HCT116 (cell line): Measurements from ENCODE around the gene FES. TPM values are rescaled to one million over a fixed set of nuclear protein-coding genes. Genes with fewer than 3 reads are reported as not detected.
"Not testable (repeated sequence)": the region's sequence is repeated elsewhere in the genome, so short reads cannot be mapped to it uniquely, and the experiment has no call there.

Experiments used
- ATAC-seq: fragments of 200-7000 bp; cut with Tn5 transposase; 2 replicates; pipeline ENCODE4 v1.9.1; 2020; ENCODE audit warnings: mild to moderate bottlenecking, moderate library complexity
- BruUV-seq: library from RNA; stranded (reverse); fragments of 400-500 nt; replicated peaks from 2 replicates; lab custom pipeline; 2021; lab: Mats Ljungman, UMichigan
- CTCF ChIA-PET: fragments of 300-600 bp; sonication (Branson Sonifier 250); formaldehyde crosslinking; loops from one replicate; lab custom pipeline; 2021; ENCODE audit warnings: antibody characterized with exemption; lab: Charles Lee
- POLR2A ChIA-PET: fragments of 300-600, 350-600 bp; sonication (Branson Sonifier 250); formaldehyde crosslinking; loops from one replicate; lab custom pipeline; 2021; ENCODE audit warnings: antibody characterized with exemption; lab: Charles Lee
- RAD21 ChIA-PET, 2 experiments: fragments of 300-600 bp; sonication (Branson Sonifier 250); formaldehyde crosslinking; loops; one replicate each; lab custom pipeline; 2023; ENCODE audit warnings: low total read pairs in 2 of 2; ENCODE audit not compliant: uncharacterized antibody in 2 of 2, unreplicated experiment in 2 of 2, low non-redundant PET in 1 of 2; lab: Charles Lee
- DNase-seq: peaks from one replicate; pipeline ENCODE4 v3.0.0-alpha.2; 2010; ENCODE audit warnings: low read depth, low spot score
- H2AFZ ChIP-seq: fragments of 200-600 bp; shearing (Covaris generic), sonication (generic); 2 replicates; pipeline ENCODE4 v1.6.1; 2017; ENCODE audit warnings: low read depth, mixed run types, mixed read lengths, antibody characterized with exemption, low read length; ENCODE audit not compliant: poor library complexity, severe bottlenecking
- H3K27ac ChIP-seq: 2 replicates; pipeline ENCODE4 v1.5.1; 2012; ENCODE audit warnings: low read depth, low read length
- H3K27me3 ChIP-seq: fragments of 200-600 bp; sonication (generic); 2 replicates; pipeline ENCODE4 v1.6.1; 2016; ENCODE audit warnings: mixed run types, low read length, mixed read lengths; ENCODE audit not compliant: insufficient read depth
- H3K36me3 ChIP-seq, 2 experiments: fragments of 200-500 bp in 1 of 2; fragments of 200-600 bp in 1 of 2; sonication (Bioruptor generic) in 1 of 2; sonication (generic) in 1 of 2; 2 replicates each; pipeline versions ENCODE4 v1.5.1 to v1.6.1; 2014 to 2016; ENCODE audit warnings: low read length in 2 of 2, inconsistent platforms in 1 of 2, mixed read lengths in 1 of 2, mixed run types in 1 of 2; ENCODE audit not compliant: insufficient read depth in 2 of 2, control insufficient read depth in 1 of 2
- H3K4me1 ChIP-seq, 2 experiments: fragments of 200-600 bp in 1 of 2; sonication (generic) in 1 of 2; 2 replicates each; pipeline versions ENCODE4 v1.5.1 to v1.6.1; 2012 to 2017; ENCODE audit warnings: low read length in 2 of 2, inconsistent platforms in 1 of 2, mild to moderate bottlenecking in 1 of 2, mixed read lengths in 1 of 2, mixed run types in 1 of 2, moderate library complexity in 1 of 2; ENCODE audit not compliant: insufficient read depth in 2 of 2, control insufficient read depth in 1 of 2
- H3K4me2 ChIP-seq: fragments of 200-600 bp; sonication (generic); 2 replicates; pipeline ENCODE4 v1.6.1; 2017; ENCODE audit warnings: mixed run types, low read length, mixed read lengths
- H3K4me3 ChIP-seq, 2 experiments: fragments of 200-600 bp in 1 of 2; sonication (generic) in 1 of 2; replicated peaks in 1 of 2; 2 replicates each; pipeline ENCODE4 v1.5.1; 2011 to 2016; ENCODE audit warnings: low read length in 2 of 2, control low read depth in 1 of 2, low read depth in 1 of 2, mild to moderate bottlenecking in 1 of 2, mixed read lengths in 1 of 2, mixed run types in 1 of 2
- H3K79me2 ChIP-seq: fragments of 200-600 bp; sonication (generic); 2 replicates; pipeline ENCODE4 v1.6.1; 2017; ENCODE audit warnings: mild to moderate bottlenecking, mixed run types, low read length, moderate library complexity, mixed read lengths; ENCODE audit not compliant: insufficient read depth
- H3K9ac ChIP-seq: fragments of 200-600 bp; sonication (generic); 2 replicates; pipeline ENCODE4 v1.6.1; 2016; ENCODE audit warnings: low read length, mixed read lengths
- H3K9me2 ChIP-seq: fragments of 200-600 bp; sonication (generic), shearing (Covaris generic); 2 replicates; pipeline ENCODE4 v1.6.1; 2017; ENCODE audit warnings: mixed run types, mild to moderate bottlenecking, moderate library complexity; ENCODE audit not compliant: insufficient read depth
- H3K9me3 ChIP-seq, 2 experiments: fragments of 200-500 bp in 1 of 2; fragments of 200-600 bp in 1 of 2; sonication (Bioruptor generic) in 1 of 2; sonication (generic) in 1 of 2; 2 replicates each; pipeline ENCODE4 v1.6.1; 2014 to 2017; ENCODE audit warnings: low read length in 2 of 2, mixed read lengths in 2 of 2, inconsistent platforms in 1 of 2, low read depth in 1 of 2, mild to moderate bottlenecking in 1 of 2, mixed run types in 1 of 2, moderate library complexity in 1 of 2; ENCODE audit not compliant: control insufficient read depth in 1 of 2, insufficient read depth in 1 of 2
- H4K20me1 ChIP-seq: fragments of 200-600 bp; sonication (generic), shearing (Covaris generic); 2 replicates; pipeline ENCODE4 v1.6.1; 2017; ENCODE audit warnings: mixed run types, mild to moderate bottlenecking, moderate library complexity; ENCODE audit not compliant: insufficient read depth
- EGR1 ChIP-seq: IDR thresholded peaks from 2 replicates; pipeline ENCODE4 v1.6.1; 2012; ENCODE audit warnings: low read depth
- ELF1 ChIP-seq: IDR thresholded peaks from 2 replicates; pipeline ENCODE4 v1.6.1; 2012; ENCODE audit warnings: low read depth, borderline replicate concordance
- EZH2phosphoT487 ChIP-seq: fragments of 200-600 bp; IDR thresholded peaks from 2 replicates; pipeline ENCODE4 v1.6.1; 2018; ENCODE audit warnings: antibody characterized with exemption, borderline replicate concordance
- FOSL1 ChIP-seq: IDR thresholded peaks from 2 replicates; pipeline ENCODE4 v1.6.1; 2012; ENCODE audit warnings: low read depth
- JUND ChIP-seq: IDR thresholded peaks from 2 replicates; pipeline ENCODE4 v1.6.1; 2012
- POLR2AphosphoS5 ChIP-seq: IDR thresholded peaks from 2 replicates; pipeline ENCODE4 v1.6.1; 2011; ENCODE audit warnings: mild to moderate bottlenecking, low read depth, low read length, moderate library complexity
- RAD21 ChIP-seq: IDR thresholded peaks from 2 replicates; pipeline ENCODE4 v1.6.1; 2012; ENCODE audit warnings: low read depth, mild to moderate bottlenecking
- SP1 ChIP-seq: IDR thresholded peaks from 2 replicates; pipeline ENCODE4 v1.6.1; 2012; ENCODE audit warnings: low read depth
- ZFX ChIP-seq: fragments of 450-650 bp; IDR thresholded peaks from 2 replicates; pipeline ENCODE4 v1.6.1; 2017
- intact Hi-C: fragments of 100-400 bp; cut with micrococcal nuclease; formaldehyde crosslinking; loops from 2 replicates; pipeline ENCODE4 v1.10.0; 2022
- total RNA-seq: library from RNA; stranded (reverse); gene quantifications from one replicate; pipeline ENCODE4 v1.2.1, GENCODE V29; 2021; ENCODE audit not compliant: unreplicated experiment
- TF ChIP-seq, protein P1 (sequence below): IDR thresholded peaks from 2 replicates; pipeline ENCODE4 v1.6.1; 2012

Gene FES
- total RNA-seq, 1 experiment from 2014 or later: 5.3 TPM

DNA sequence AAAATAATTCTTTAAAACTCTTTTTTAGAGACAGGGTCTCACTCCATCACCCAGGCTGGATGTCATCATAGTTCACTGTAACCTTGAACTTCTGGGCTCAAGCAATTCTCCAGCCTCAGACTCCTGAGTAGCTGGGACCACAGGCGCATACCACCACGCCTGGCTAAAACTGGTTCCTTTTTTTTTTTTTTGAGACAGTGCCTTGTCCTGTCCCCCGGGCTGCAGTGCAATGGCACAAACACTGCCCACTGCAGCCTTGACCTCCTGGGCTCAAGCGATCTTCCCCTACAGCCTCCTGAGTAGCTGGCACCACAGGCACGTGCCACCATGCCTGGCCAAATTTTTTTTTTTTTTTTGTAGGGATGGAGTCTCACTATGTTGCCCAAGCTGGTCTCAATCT, 39.6 kb upstream of the FES start:
- Histone ChIP-seq H3K27me3 (no peaks in the 10 kb centered on the region), H3K4me2 (peak overlapping the region; percentile 17; the same call in 1 of the 2 replicates), H3K4me1 (peaks cover 0 to 11% of the 10 kb centered on the region in 2 experiments; a peak in 2 of 4 replicates), H4K20me1 (no peaks in the 10 kb centered on the region), H2AFZ (no peak overlapping the region), H3K27ac (no peak overlapping the region; the same call in 1 of the 2 replicates), H3K9me2 (no peaks in the 10 kb centered on the region), H3K36me3 (no peaks in the 10 kb centered on the region), H3K9me3 (no peaks in the 10 kb centered on the region), H3K9ac (no peak overlapping the region), H3K4me3 (no peak overlapping the region), H3K79me2 (no peaks in the 10 kb centered on the region)
- ChIA-PET CTCF (no interaction called here), RAD21 (no interaction called here), POLR2A (no interaction called here)
- TF ChIP-seq ELF1: no peak
- no peak for TF ChIP-seq ZFX
- TF ChIP-seq RAD21: no peak
- TF ChIP-seq SP1: no peak
- TF ChIP-seq, protein P1, sequence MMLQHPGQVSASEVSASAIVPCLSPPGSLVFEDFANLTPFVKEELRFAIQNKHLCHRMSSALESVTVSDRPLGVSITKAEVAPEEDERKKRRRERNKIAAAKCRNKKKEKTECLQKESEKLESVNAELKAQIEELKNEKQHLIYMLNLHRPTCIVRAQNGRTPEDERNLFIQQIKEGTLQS: no peak
- TF ChIP-seq EZH2phosphoT487: no peak
- no peak for ATAC-seq
- DNase-seq: no peak
- no TSS peak for BruUV-seq
- intact Hi-C loops: no loop called here

DNA sequence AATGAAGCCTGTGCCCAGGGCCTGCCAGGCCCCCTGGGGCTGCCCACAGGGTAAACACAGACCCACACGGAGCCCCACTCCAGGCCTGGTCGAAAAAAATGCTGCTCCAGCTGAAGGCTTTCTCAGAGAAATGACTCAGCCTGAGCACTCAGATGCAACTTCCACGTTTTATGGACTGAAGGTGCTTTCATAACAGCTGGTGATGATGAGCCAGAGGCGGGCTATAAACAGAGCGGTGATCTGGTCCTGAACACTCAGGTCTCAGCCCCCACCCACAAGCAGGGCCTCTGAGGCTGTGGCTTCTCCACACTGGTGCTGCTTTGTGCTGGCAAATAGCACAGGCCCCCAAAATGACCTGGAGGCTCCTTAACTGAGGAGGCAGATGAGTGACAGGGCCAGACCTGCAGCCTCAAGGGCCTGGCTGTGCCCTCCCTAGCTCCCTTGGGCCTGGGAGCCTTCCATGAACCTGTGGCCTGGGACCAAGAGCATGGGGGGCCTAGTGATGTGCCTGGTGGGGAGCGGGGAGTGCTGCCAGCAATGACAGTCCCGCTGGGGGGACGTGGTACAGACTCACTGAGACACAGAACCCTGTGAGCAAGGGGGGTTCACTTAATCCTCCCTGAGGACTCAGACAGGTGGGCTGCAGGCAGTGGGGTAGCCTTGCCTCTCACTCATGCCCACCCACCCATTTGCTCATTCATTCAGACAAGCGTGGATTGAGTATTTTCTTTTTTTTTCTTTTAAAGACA, 38.9 kb upstream of the FES start:
- no peaks in the 10 kb centered on the region for H4K20me1 ChIP-seq
- no TSS peak for BruUV-seq
- H3K4me2 ChIP-seq: peak overlapping the region; percentile 17
- H3K79me2 ChIP-seq: no peaks in the 10 kb centered on the region
- no peak overlapping the region; the same call in 1 of the 2 replicates for H3K27ac ChIP-seq
- peaks cover 0 to 11% of the 10 kb centered on the region in 2 experiments; a peak in 2 of 4 replicates for H3K4me1 ChIP-seq
- H3K9me3 ChIP-seq: no peaks in the 10 kb centered on the region
- H3K36me3 ChIP-seq: no peaks in the 10 kb centered on the region
- POLR2A ChIA-PET: no interaction called here
- H3K9ac ChIP-seq: no peak overlapping the region
- ATAC-seq (peak; percentile 72), DNase-seq (no peak)
- CTCF ChIA-PET: no interaction called here
- intact Hi-C loops: no loop called here
- RAD21 ChIA-PET: no interaction called here
- H2AFZ ChIP-seq: no peak overlapping the region
- H3K27me3 ChIP-seq: no peaks in the 10 kb centered on the region
- no peaks in the 10 kb centered on the region for H3K9me2 ChIP-seq
- no peak overlapping the region for H3K4me3 ChIP-seq
- TF ChIP-seq JUND: peak; percentile 26; the same call in 1 of the 2 replicates
- TF ChIP-seq POLR2AphosphoS5: no peak
- TF ChIP-seq EGR1: no peak
- TF ChIP-seq FOSL1: peak; percentile 24; the same call in 1 of the 2 replicates

DNA sequence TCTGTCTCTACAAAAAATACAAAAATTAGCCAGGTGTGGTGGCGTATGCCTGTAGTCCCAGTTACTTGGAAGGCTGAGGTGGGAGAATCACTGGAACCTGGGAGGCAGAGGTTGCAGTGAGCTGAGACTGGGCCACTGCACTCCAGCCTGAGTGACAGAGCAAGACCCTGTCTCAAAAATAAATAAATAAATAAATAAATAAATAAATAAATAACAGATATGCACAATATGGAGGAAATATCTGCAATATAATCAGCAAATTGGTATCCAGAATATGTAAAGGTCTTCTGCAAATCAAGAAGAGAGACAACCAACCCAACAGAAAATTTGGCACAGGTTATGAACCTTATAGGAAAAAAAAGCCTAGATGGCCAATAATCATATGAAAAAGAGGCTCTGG, 34.9 kb upstream of the FES start:
- H3K9me3 ChIP-seq, DNase-seq, POLR2A ChIA-PET, H3K4me2 ChIP-seq, H3K36me3 ChIP-seq, BruUV-seq, H3K27ac ChIP-seq, H3K4me3 ChIP-seq, intact Hi-C loops, ATAC-seq, CTCF ChIA-PET, H3K9ac ChIP-seq, RAD21 ChIA-PET, H3K79me2 ChIP-seq, H3K27me3 ChIP-seq, H2AFZ ChIP-seq, H4K20me1 ChIP-seq, H3K9me2 ChIP-seq: not testable (repeated sequence)
- H3K4me1 ChIP-seq: peaks cover 0 to 18% of the 10 kb centered on the region in 2 experiments; a peak in 2 of 4 replicates
